ENCODE results near the gene SART3. TPM values are rescaled to one million over a fixed set of nuclear protein-coding genes. Genes with fewer than 3 reads are reported as not detected.

SART3 gene
- total RNA-seq, 1 donor from 2014 or later, result 68.0 TPM

GRCh38 chr12:108589840-108590229, 28.9 kb upstream of the SART3 start:
- DNase-seq (ENCODE audit: low read depth), result no peak
- H3K4me3 ChIP-seq (ENCODE audit: low read depth, low read length), result no peak overlapping the region
- no peak for TF ChIP-seq CTCF (conservative IDR thresholded peaks at IDR 0.05; ENCODE audit: low read depth, low read length)

GRCh38 chr12:108589028-108589839, 28.3 kb upstream of the SART3 start:
- no peak for DNase-seq (ENCODE audit: low read depth)
- H3K4me3 ChIP-seq (ENCODE audit: low read depth, low read length), result no peak overlapping the region
- no peak for TF ChIP-seq CTCF (conservative IDR thresholded peaks at IDR 0.05; ENCODE audit: low read depth, low read length)

- no peak overlapping the region for H3K4me3 ChIP-seq (ENCODE audit: low read depth, low read length)
- DNase-seq (ENCODE audit: low read depth), result no peak
- no peak for TF ChIP-seq CTCF (conservative IDR thresholded peaks at IDR 0.05; ENCODE audit: low read depth, low read length)
These were observed 26.9 kb upstream of the SART3 start for GRCh38 chr12:108587826-108588225.

- DNase-seq (ENCODE audit: low read depth), result no peak
- no peak overlapping the region for H3K4me3 ChIP-seq (ENCODE audit: low read depth, low read length)
- no peak for TF ChIP-seq CTCF (conservative IDR thresholded peaks at IDR 0.05; ENCODE audit: low read depth, low read length)
These were observed 25.3 kb upstream of the SART3 start for GRCh38 chr12:108586306-108586705.

- no peak for DNase-seq (ENCODE audit: low read depth)
- no peak for TF ChIP-seq CTCF (conservative IDR thresholded peaks at IDR 0.05; ENCODE audit: low read depth, low read length)
- H3K4me3 ChIP-seq (ENCODE audit: low read depth, low read length), result no peak overlapping the region
These were observed 24.9 kb upstream of the SART3 start for GRCh38 chr12:108585864-108586263.

GRCh38 chr12:108584456-108585065, 23.6 kb upstream of the SART3 start:
- DNase-seq (ENCODE audit: low read depth), result no peak
- TF ChIP-seq CTCF (conservative IDR thresholded peaks at IDR 0.05; ENCODE audit: low read depth, low read length), result no peak
- H3K4me3 ChIP-seq (ENCODE audit: low read depth, low read length), result no peak overlapping the region
